ENCODE data around the gene ITGB1BP1.

DNA sequence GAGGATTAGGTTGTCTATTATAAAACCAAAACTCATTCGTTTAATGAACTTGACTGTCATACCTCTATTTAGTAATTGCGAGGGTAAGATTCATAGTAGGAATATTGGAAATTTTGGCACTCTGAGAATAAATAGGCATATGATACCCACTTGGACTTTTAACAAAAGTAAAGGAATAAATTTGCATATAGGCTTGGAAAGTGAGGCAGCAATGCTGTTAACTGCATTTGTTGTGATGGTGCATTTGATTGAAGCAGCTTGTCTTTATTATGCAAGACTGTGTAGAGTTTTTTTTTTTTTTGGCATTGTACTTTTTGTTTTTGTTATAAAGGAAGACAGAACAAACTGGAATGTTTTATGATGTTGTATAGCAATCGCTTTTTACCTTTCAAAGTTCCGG is 18.9 kb downstream of the ITGB1BP1 start:
- TF ChIP-seq CTCF (IDR thresholded peaks at IDR 0.05) (no peak), POLR2A (IDR thresholded peaks at IDR 0.05) (no peak)
